Neural crest cell (in vitro differentiated cells): ENCODE results near the gene SDR9C7. TPM values are rescaled to one million over a fixed set of nuclear protein-coding genes. Genes with fewer than 3 reads are reported as not detected.
"Not testable (repeated sequence)": the region's sequence is repeated elsewhere in the genome, so short reads cannot be mapped to it uniquely, and the experiment has no call there.

Experiments used
- DNase-seq: peaks from one replicate; pipeline ENCODE4 v3.0.0; 2021; ENCODE audit warnings: low read depth, mixed read lengths, low spot score
- H3K27ac Mint-ChIP-seq: one replicate; pipeline ENCODE4 v1.8.0; 2021; ENCODE audit warnings: mild to moderate bottlenecking, mixed read lengths; ENCODE audit not compliant: unreplicated experiment
- H3K27me3 Mint-ChIP-seq: 2 replicates; pipeline ENCODE4 v1.8.0; 2021; ENCODE audit warnings: low read depth, mild to moderate bottlenecking, mixed read lengths
- H3K36me3 Mint-ChIP-seq: 2 replicates; pipeline ENCODE4 v1.8.0; 2021; ENCODE audit warnings: low read depth, mild to moderate bottlenecking, mixed read lengths
- H3K4me1 Mint-ChIP-seq: 2 replicates; pipeline ENCODE4 v1.8.0; 2021; ENCODE audit warnings: mixed read lengths
- H3K4me3 Mint-ChIP-seq: one replicate; pipeline ENCODE4 v1.8.0; 2021; ENCODE audit warnings: mild to moderate bottlenecking, mixed read lengths
- H3K9me3 Mint-ChIP-seq: 2 replicates; pipeline ENCODE4 v1.8.0; 2021; ENCODE audit warnings: mixed read lengths
- CTCF ChIP-seq: fragments of 200-600 bp; sonication (generic); conservative IDR thresholded peaks from 2 replicates; pipeline ENCODE4 v1.5.0; 2021; ENCODE audit warnings: antibody characterized with exemption, mild to moderate bottlenecking
- total RNA-seq: library from RNA; stranded (reverse); gene quantifications from 2 replicates; pipeline ENCODE4 v1.2.1, GENCODE V29; 2021

Gene SDR9C7
- total RNA-seq, 1 donor from 2014 or later, result not detected

GRCh38 chr12:56898938-56899337 is 35.3 kb downstream of the SDR9C7 start:
- Mint-ChIP-seq H3K4me1 (no peaks in the 10 kb centered on the region), H3K4me3 (no peak overlapping the region), H3K27me3 (peaks cover 10% of the 10 kb centered on the region), H3K9me3 (peaks cover 5% of the 10 kb centered on the region), H3K36me3 (no peaks in the 10 kb centered on the region), H3K27ac (no peak overlapping the region)
- no peak for TF ChIP-seq CTCF
- DNase-seq, result no peak

- Mint-ChIP-seq H3K9me3 (peaks cover 5% of the 10 kb centered on the region), H3K36me3 (no peaks in the 10 kb centered on the region), H3K4me1 (no peaks in the 10 kb centered on the region), H3K27me3 (peaks cover 10% of the 10 kb centered on the region), H3K27ac (no peak overlapping the region), H3K4me3 (no peak overlapping the region)
- DNase-seq, result no peak
- TF ChIP-seq CTCF, result no peak
Observed at GRCh38 chr12:56897844-56898361, 36.3 kb downstream of the SDR9C7 start.

DNA sequence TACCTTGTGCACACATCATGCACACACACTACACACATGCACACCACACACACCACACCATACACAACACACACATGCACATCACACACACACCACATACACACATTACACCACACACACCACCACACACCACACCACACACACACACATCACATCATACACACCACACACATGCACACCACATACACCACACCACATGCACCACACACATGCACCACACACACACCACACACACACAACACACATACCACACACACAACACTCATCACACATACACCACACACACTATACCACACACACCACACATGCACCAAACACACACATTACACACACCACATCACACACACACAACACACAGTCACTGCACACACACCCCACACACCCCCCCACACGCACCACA is 38.1 kb downstream of the SDR9C7 start:
- Mint-ChIP-seq H3K27me3 (peaks cover 22% of the 10 kb centered on the region), H3K9me3 (peaks cover 2% of the 10 kb centered on the region), H3K36me3 (no peaks in the 10 kb centered on the region), H3K27ac (no peak overlapping the region), H3K4me3 (no peak overlapping the region), H3K4me1 (no peaks in the 10 kb centered on the region)
- DNase-seq, result no peak
- TF ChIP-seq CTCF, result no peak

GRCh38 chr12:56894698-56895368 is 39.4 kb downstream of the SDR9C7 start:
- Mint-ChIP-seq H3K36me3 (peaks cover 3% of the 10 kb centered on the region), H3K4me3 (no peak overlapping the region), H3K27ac (no peak overlapping the region), H3K27me3 (peaks cover 30% of the 10 kb centered on the region), H3K9me3 (peaks cover 5% of the 10 kb centered on the region), H3K4me1 (no peaks in the 10 kb centered on the region)
- no peak for TF ChIP-seq CTCF
- DNase-seq, result no peak

DNA sequence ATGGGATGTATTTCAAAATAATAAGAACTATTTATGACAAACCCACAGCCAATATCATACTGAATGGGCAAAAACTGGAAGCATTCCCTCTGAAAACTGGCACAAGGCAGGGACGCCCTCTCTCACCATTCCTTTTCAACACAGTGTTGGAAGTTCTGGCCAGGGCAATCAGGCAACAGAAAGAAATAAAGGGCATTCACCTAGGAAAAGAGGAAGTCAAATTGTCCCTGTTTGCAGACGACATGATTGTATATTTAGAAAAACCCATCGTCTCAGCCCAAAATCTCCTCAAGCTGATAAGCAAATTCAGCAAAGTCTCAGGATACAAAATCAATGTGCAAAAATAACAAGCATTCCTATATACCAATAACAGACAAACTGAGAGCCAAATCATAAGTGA is 42.3 kb downstream of the SDR9C7 start:
- DNase-seq, H3K27ac Mint-ChIP-seq, H3K4me1 Mint-ChIP-seq, H3K4me3 Mint-ChIP-seq: not testable (repeated sequence)
- Mint-ChIP-seq H3K36me3 (peaks cover 10% of the 10 kb centered on the region), H3K27me3 (peaks cover 37% of the 10 kb centered on the region), H3K9me3 (peaks cover 12% of the 10 kb centered on the region)

- no peak for DNase-seq
- no peaks in the 10 kb centered on the region for H3K4me1 Mint-ChIP-seq
- TF ChIP-seq CTCF, result no peak
- peaks cover 38% of the 10 kb centered on the region for H3K9me3 Mint-ChIP-seq
- H3K36me3 Mint-ChIP-seq, result peaks cover 20% of the 10 kb centered on the region
- H3K27ac Mint-ChIP-seq, result no peak overlapping the region
- peaks cover 20% of the 10 kb centered on the region for H3K27me3 Mint-ChIP-seq
- no peak overlapping the region for H3K4me3 Mint-ChIP-seq
Observed at GRCh38 chr12:56886319-56886718, 47.9 kb downstream of the SDR9C7 start.
